GM21576 (cell line): ENCODE results near the gene NCOR2.

Source experiments
- ATAC-seq: cut with Tn5 transposase; IDR thresholded peaks from one replicate; pipeline ENCODE4 v1.9.1; 2021; ENCODE audit warnings: mild to moderate bottlenecking, moderate library complexity; ENCODE audit not compliant: unreplicated experiment

The NCOR2 gene

DNA sequence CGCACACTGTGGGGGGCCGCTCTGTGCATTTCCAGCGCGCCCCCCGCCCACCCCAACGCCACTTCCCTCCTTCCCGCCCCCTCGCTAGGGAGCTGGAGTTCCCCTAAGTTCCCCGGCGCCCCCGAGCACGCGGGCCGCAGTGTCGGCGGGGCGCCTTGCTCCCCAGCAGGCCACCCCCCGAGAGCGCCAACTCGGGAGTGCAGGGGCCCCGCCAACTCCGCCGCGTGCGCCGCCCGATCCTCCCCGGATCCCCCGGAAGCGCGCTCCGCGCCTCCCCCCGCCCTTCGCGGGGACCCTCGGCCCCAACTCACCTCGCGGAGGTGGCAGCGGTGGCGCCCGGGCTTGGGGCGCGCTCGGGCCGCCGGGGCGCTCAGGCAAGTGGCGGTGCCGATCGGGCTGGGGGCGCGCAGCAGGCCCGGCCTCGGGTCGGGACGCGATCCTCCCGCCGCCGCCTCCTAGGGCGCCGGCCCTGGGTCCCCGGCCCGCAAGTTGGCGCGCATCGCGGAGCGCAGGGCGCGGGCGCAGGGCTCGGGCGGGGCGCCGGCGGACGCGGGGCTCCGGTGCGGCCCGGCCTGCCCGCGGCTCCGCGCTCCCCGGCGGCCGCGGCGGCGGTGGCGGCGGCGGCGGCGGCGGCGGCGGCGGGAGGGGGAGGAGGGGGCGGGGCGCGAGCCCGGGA, at the start of gene NCOR2:
NCOR2 (minus strand) TSS at position 616 of the 676 bp plus-strand sequence. CDS start 72,361 bp downstream, outside the sequence.
- peak; percentile 23 for ATAC-seq

DNA sequence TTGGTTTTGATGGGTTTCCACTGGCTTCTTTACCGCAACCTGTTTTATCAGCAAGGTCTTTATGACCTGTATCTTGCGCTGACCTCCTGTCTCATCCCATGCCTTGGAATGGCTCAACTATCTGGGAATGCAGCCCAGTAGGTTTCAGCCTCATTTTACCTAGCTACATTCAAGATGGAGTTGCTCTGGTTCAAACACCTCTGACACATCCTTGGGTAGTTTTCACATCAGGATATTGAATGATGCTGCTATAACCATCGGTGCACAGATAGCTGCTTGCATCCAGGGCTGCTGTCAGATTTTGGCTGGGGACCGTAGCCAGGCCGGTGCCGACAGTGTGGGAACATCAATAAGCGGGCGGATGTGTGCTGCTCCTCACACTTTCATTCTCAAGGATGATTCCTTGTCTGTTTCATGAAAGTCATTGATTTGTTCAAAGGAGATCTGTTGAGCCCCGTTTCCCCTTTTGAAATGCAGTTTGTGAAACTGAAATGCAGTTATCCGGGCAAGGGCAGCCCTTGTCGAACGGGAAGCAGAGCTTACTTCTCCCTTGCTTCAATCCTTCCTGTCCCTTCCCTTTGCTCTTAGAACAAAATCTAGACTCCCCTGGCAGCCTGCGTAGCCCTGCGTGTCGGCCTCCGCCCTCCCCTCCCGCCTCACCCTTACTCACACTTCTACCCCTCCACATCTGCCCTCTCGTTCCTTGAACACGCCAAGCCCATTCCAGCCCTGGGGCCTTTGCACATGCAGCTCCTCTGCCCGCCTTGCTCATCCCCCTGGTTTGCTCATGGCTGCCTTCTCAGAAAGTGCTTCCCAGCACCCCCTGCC, 49.2 kb upstream of the NCOR2 start:
- no peak for ATAC-seq

DNA sequence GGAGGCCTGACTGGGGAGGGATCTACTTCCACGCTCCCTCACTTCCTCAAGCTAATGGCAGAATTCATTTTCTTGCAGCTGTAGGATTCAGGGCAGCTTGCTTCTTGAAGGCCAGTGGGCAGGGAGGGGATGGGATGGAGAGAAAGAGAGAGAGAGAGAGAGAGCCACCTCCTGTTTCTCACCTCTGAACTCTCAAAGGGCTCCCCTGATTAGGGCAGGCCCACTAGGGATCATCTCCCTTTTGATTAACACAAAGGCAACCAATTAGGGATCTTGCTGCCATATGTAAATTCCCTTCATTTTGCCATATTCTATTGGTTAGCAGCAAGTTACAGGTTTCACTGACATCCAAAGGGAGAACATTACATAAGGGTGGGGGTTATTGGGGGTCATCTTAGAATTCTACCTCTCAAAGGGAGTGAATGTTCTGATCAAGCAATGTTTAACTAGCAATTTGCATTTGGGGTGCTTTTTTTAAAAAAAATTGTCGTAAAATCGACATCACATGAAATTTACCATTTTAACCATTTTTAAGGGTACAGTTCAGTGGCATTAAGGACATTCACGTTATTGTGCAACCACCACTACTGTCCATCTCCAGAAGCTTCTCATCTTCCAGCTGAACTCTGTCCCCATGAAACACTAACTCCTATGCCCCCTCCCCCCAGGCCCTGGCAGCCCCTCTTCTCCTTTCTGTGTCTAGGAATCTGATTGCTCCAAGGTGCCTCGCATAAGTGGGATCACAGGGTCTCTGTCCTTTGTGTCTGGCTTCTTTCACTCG, 47.3 kb upstream of the NCOR2 start:
- ATAC-seq: no peak

DNA sequence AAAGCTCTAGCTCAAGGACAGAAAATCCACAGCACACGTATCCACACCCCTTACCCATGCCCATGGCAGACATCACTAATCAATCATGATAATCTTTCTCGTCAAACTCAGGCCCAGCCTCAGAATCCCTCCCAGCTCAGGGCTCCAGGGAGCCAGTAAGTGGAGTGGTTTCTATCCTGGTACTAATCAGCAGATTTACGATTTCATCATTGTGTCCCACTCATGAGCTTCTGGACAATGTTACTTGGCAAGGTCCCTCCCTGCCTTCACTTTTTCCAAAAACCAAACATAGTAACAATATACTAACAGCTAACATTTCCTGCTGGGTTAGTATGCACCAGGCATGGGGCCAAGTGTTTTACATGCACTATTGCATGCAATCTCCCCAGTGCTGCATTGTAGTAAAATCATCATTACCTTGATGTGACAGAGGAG, 45.8 kb upstream of the NCOR2 start:
- ATAC-seq: no peak

DNA sequence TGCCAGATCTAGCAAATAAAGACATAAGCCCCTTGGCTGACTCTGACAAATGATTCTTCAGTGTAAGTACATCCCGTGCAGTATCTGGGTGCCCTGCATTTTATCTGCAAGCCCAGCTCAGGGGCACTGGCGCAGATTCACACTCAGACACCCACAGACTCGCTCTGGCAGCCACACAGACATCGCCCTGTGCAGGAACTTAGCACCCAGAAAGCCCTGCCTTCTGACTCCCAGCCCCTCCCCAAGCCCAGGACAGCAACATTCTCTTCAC, 44.9 kb upstream of the NCOR2 start:
- ATAC-seq: no peak

DNA sequence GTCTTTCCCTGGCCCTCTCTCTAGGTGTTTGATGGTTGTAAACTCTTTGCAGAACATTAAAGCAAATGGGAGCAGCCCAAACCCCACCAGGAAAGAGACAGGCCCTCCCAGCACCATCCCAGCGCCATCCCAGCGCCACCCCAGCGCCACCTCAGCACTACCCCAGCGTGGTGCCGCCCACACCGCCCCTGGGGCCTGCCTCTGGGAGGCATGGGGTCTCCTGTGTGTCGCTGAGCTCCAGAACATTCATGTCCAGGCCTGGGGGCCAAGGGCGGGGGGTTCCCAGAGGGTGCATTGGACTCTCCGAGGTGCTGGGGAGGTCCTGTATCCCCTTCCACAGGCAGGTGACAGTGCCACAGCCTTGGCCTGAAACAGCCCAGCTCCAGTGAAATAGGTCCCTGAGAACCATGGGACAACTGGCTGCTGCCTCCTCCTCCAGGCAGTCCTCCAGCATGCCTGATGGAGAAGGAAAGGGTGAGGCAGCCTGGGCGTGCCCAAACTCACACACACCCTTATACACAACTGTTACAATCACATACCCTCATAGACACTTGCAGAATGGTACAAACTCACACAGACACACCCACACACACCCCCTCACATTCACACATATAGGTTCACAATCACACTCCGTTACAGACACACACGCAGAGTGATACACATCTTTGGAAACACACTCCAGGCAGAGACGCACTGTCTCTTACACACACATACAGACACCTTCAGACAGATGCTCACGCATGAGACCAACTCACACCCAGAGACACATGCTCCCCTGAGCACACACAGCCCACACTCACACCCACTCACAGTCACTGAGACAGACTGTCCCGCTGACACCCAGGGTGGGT, 44.4 kb upstream of the NCOR2 start:
- ATAC-seq: no peak

DNA sequence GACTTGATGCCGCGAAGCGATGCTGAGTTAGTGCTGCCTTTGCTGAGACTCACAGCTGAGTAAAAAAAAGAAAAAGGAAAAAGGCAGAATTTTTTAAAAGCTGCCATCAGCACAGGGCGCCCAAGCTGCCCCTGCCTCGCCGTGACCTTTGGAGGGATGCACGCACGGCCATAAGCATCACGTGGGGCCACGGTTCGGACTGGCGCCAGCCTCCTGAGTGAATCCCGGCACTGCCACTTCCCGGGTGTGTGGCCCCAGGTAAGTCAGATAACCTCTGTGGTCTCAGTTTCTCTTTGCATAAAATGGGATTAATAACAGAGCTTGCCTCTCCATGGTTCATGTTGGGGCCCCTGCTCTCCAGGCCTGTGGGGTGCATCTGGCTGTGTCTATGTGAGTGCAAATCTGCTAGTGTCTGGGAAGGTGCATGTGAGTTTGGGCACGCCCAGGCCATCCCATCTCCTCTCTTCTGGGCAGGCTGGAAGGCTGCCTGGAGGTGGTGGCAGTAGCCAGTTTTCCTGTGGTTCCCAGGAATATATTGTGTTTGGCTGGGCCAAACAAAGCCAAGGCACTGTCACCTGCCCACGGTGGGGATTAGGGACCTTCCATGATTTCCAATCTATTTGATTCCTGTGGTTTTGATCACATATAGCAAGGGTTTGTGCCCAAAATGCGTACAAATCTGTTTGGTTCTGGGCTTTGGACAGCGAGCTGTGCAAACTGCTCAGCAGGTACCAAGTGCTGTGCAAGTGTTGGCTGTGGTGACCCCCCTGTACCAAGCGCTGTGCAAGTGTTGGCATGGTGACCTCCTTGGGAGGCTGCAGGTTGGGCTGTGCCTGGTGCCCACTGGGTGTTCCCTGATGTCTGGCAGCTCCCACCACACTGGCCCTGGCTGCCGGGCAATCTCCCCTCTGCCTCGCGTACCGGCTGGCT, 43.5 kb upstream of the NCOR2 start:
- no peak for ATAC-seq

DNA sequence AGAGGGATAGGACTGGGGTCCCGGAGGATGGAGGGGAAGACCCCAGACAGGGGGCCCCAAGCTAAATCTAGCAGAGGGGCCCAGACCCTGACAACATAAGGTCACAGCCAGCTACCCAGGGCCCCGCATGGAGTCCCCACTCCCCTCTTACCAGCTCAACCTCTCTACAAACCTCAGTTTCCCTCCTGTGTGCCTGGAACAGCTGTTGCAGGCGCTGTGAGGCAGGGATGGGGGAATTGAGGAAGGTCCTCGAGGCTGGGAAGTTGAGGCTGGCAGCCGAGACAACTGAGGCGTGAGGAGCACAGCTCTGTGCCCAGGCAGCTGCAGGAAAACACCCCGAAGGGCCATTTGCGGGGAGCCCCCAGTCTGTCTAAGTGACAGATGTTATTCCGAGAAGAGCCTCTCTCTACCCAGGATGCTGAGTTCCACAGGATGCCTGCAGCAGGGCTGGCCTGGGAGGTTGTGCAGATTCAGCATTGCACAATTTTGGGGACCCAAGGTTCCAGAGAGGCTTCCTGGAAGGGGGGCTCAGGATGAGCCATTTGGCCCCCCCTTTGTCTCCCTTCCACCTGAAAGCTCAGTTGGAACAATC, 42.7 kb upstream of the NCOR2 start:
- ATAC-seq: no peak

DNA sequence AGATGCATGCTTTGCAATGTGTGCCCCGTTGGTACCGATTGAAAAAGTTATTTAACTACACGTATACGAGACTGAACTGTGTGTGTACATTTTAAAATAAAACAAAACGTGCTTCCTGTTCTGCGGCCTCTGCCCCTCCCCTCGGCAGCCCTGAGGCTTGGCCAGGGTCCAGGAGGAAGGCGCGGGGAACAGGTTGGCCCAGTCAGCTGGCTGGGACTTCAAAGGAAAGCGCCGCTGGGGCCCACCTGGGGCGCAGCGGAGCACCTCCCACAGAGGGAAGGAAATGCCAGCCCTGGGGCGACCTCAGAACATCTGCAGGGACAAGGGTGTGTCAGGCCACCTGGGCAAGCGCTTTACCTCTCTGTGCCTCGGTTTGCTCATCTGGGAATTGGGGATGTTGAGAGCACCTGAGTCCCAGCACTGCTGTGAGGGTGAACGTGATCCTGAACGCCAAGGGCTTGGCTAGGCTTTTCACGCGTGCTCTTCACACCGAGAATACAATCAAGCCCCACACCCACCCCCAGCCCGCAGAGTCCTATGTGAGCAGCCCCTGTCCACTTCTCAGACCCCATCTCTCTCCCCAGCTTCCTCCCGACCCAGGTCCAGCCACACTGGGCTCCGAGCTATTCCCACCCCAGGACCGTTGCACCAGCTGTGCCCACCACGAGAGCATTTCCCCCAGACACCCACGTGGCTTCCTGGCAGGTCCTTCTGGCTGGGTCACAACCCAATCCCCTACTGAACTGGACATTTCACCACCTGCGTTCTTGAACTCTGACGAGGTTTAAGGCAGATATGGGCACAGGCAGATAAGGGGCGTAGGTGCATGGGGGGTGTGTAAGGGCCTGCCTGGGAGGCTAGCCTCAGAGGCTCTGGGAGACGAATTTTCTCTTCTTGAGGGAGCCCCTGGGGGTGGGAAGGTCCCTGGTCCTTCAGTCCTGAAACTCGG, 41.9 kb upstream of the NCOR2 start:
- ATAC-seq: peak; percentile 75

DNA sequence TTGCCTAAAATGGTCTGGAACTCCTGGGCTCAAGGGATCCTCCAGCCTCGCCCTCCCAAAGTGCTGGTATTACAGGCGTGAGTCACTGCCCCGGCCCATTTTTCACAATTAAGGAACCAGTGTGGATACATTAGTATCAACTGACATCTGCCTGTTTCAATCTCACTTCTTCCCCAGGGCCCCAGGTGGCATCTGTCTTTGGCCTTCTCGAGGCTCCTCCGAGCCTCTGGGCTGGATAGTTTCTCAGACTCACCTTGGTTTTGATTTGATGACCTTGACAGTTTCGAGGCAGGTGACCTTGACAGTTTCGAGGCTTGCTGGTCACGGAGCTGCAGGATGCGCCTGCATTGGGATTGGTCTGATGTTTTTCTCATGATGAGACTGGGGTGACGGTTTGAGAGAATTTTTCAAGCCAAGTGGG, 41.0 kb upstream of the NCOR2 start:
- peak; percentile 17 for ATAC-seq

DNA sequence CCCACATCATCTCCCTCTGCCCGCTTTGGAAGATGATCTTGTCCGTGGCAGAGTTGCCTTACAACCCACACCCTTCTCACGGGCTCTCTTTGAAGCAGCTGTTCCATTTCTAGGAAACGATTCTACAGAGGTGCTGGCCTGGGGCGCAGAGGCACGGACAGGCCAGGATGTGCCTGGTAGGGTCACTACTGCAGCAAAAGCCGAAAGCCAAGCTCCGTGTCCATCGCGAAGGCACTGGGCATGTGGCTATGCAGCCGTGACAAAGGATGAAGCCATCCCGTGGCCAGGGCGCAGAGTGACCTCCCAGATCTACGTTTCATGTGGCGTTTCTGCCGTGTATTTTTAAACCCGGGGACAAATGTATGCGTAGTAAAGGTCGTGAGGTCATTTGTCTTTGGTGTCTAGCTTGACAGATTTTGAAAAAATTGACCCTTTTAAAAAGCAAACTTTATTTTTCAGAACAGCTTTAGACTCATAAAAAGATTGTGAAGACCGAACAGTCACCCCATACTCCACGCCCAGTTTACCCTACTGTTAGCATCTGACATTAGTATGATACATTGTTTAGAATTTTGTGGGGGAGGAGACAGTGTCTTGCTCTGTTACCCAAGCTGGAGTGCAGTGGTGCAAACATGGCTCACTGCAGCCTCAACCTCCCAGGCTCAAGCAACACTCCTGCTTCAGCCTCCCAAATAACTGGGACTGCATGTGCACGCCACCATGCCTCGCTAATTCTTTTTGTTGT, 40.4 kb upstream of the NCOR2 start:
- no peak for ATAC-seq

DNA sequence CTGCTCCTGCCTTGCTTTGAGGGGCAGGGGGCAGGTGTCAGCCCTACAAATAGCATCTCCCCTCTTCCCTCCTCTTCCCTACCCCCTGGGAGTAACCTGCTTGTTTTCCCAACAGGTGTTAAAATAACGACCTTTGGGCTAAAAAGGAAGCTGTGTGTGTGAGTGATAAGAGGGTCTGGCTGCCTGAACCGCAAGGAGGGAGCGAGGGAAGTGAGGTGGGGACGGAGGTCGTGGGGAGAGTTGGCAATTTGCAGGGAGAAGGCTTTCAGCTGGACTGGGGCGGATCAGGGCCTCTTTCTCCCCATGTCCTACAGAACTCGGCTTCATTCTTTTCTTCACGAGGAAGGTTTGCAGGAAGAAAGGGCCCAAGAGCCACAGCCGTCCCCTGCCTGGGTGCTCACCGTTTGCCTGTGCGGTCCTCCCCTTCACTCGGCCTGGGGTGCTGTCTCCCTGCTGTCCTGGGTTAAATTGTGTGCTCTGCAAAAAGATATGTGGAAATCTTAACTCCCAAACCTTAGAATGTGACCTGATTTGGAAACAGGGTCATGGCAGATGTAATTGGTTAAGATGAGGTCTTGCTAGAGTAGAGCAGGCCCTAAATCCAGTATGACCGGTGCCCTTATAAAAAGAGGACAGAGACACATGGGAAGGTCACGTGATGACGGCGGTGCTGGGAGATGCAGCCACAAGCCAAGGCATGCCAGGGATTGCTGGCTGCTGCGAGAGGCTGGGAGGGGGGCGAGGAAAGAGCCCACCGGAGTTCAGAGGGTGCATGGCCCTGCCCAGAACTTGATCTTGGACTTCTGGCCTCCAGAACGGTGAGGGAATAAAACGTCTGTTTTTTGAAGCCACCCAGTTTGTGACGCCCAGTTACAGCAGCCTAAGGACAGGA, 38.7 kb upstream of the NCOR2 start:
- ATAC-seq: no peak

DNA sequence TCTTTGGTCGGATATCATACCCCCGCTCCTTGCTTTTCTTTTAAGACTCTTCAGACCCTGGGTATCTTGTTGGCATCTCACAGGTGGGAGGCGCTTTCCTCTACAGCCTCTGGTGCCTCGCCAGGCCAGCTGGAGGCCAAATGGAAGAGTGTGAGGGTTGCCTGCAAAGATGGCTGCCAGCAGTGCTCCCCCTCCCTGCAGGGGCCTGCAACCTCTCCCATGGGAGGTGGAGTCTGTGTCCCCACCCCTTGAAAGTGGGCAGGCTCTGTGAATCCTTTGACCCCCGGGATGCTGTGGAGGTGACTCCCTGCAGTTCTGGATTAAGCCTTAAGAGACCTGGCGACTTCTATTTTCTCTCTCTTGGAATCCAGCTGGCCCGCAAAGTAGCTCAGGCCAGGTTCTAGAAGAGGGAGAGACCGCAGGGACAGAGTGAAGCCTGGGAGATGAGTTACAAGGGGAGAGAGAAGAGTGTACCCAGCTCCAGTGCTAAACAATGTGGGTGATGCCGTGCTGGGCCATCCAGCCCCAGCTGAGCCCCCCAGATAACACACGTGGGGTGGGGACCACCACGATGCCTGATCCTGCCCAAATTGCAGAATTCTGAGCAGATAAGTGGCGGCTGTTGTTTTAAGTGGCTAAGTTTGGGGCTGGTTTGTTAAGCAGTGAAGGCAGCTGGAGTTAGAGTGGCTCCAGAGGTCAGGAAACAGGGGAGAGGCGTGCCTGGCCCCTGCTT, 37.9 kb upstream of the NCOR2 start:
- no peak for ATAC-seq

DNA sequence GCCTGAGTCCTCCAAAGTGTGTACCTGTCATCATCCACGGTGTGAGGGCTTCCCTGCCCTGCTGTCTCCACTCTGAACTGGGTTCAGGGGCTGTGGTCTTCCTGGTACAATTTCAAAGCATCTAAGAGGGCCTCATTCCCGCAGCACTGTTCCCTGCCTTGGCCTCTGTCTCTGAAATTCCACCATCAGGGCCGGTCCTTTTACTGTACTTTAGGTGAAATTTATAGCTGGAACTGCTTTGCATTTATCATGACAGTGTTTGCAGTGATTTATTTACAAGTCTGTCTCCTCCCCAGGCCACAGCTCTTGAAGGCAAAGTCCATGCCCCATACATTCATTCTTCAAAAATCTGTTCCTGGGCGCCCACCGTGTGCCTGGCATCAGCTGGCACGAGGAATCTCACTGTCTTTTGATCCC, 36.9 kb upstream of the NCOR2 start:
- ATAC-seq: no peak

DNA sequence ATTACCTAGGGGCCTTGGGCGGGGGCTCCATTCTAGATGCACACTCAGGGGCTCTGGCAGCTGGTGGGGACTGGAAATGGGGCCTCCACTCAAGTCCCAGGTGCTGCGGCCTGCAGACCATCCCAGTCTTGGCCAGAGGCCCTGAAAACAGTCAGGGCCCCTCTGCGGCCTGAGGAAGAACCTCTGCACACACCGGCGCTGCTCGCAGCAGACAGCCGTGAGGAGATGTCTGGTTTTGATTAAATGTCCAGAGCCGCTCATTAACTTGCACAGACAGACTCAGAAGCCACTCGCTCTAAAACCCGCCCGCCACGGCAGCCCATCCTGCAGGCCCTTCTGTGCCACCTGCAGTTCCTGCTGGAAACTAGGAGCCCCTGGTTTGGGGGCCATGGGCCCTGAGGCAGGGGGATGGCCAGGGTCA, 36.4 kb upstream of the NCOR2 start:
- no peak for ATAC-seq

DNA sequence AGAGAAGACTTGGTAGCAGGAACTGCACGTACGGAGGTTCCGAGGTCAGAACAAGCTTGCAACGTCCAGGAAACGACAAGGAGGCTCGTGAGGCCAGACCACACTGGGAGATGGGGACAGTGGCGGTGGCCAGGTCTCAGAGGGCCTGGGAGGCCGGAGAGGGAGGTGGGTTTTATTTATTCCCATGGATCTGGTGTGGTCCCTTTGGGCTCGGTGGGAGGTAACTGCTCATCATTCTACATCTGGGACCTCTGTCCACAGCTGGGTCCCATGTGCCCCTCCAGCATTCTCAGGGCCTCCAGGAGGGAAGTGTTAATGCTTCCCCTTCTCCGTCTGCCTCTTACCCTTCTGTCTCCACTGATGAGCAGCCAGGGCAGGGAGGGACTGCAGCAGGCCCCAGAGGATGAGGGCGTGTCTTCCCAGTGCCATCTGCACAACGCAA, 35.7 kb upstream of the NCOR2 start:
- no peak for ATAC-seq
